ENCODE data around the gene TRAPPC11. TPM values are rescaled to one million over a fixed set of nuclear protein-coding genes. Genes with fewer than 3 reads are reported as not detected.

Gene TRAPPC11
- total and polyA plus RNA-seq, 2 of the 13 experiments (the other 11 are each of a cell fraction or from before 2014, with no cell fraction given) = 18.0 to 23.2 TPM

- TF ChIP-seq ZNF24 (IDR thresholded peaks at IDR 0.05) = no peak
- TF ChIP-seq ADNP (CRISPR knock-in tag; IDR thresholded peaks at IDR 0.05) = no peak
- TF ChIP-seq SIX1 (CRISPR knock-in tag; IDR thresholded peaks at IDR 0.05; ENCODE audit: borderline replicate concordance) = peak; percentile 89
- TF ChIP-seq CC2D1A (CRISPR knock-in tag; IDR thresholded peaks at IDR 0.05) = no peak
- no peak; the same call in 1 of the 2 replicates for TF ChIP-seq MBD4 (IDR thresholded peaks at IDR 0.05; ENCODE audit: borderline replicate concordance, low read length)
- no peak for TF ChIP-seq ZNF713 (CRISPR knock-in tag; IDR thresholded peaks at IDR 0.05)
- no peak for TF ChIP-seq NBN (conservative IDR thresholded peaks at IDR 0.05)
- peak; percentile 60 for TF ChIP-seq PPARG (CRISPR knock-in tag; conservative IDR thresholded peaks at IDR 0.05)
- TF ChIP-seq ZNF253 (CRISPR knock-in tag; IDR thresholded peaks at IDR 0.05; ENCODE audit: borderline replicate concordance) = no peak
- TF ChIP-seq MYPOP (CRISPR knock-in tag; IDR thresholded peaks at IDR 0.05) = no peak; the same call in 1 of the 2 replicates
- peak; percentile 96 for TF ChIP-seq HNF1A (IDR thresholded peaks at IDR 0.05; ENCODE audit: low read depth)
- peak; percentile 97 for TF ChIP-seq HNF1A (CRISPR knock-in tag; IDR thresholded peaks at IDR 0.05; ENCODE audit: borderline replicate concordance)
- no peak for TF ChIP-seq ZNF121 (CRISPR knock-in tag; IDR thresholded peaks at IDR 0.05)
- peak; percentile 68 for TF ChIP-seq SKI (IDR thresholded peaks at IDR 0.05; ENCODE audit: partially characterized antibody)
- TF ChIP-seq ZNF263 (CRISPR knock-in tag; IDR thresholded peaks at IDR 0.05) = no peak
- no peak for TF ChIP-seq GATA4 (IDR thresholded peaks at IDR 0.05; ENCODE audit: borderline replicate concordance, low read depth)
- TF ChIP-seq MIER2 (CRISPR knock-in tag; IDR thresholded peaks at IDR 0.05) = peak; percentile 62; the same call in 1 of the 2 replicates
- TF ChIP-seq ZNF354B (CRISPR knock-in tag; IDR thresholded peaks at IDR 0.05) = 0 out of 2 replicates have a peak, but pooled peaks have one; percentile 47
- no peak for TF ChIP-seq PHB2 (IDR thresholded peaks at IDR 0.05; ENCODE audit: partially characterized antibody)
- TF ChIP-seq ZNF800 (CRISPR knock-in tag; IDR thresholded peaks at IDR 0.05) = no peak
- TF ChIP-seq NFE2L1 (CRISPR knock-in tag; IDR thresholded peaks at IDR 0.05; ENCODE audit: borderline replicate concordance) = no peak
- TF ChIP-seq MYNN (CRISPR knock-in tag; IDR thresholded peaks at IDR 0.05; ENCODE audit: low read depth) = no peak
- no peak for TF ChIP-seq HNRNPH1 (optimal IDR thresholded peaks at IDR 0.05; ENCODE audit: low read depth, low read length)
These were observed 40.4 kb upstream of the TRAPPC11 start (continued) for GRCh38 chr4:183618681-183619080.
